Lung microvascular endothelial cell (primary cell): Measurements from ENCODE around the gene NELL1. TPM values are rescaled to one million over a fixed set of nuclear protein-coding genes. Genes with fewer than 3 reads are reported as not detected.

Experiments
- DNase-seq, 2 donors: peaks; one replicate each; pipeline versions ENCODE4 v3.0.0 to v3.0.0-alpha.2; 2010; ENCODE audit warnings: low read depth in 2 of 2
- total RNA-seq: library from RNA; depleted of rRNA; stranded (reverse); fragments of >200 nt; gene quantifications from 2 replicates; pipeline ENCODE4 v1.2.1, GENCODE V29; 2014

The NELL1 gene
- total RNA-seq, 1 donor from 2014 or later, result not detected

GRCh38 chr11:21556926-21557325 lies 887.5 kb downstream of the NELL1 start:
- DNase-seq, result no peak

GRCh38 chr11:21560466-21560975 lies 891.1 kb downstream of the NELL1 start:
- DNase-seq, result no peak

GRCh38 chr11:21561581-21561980 lies 892.2 kb downstream of the NELL1 start:
- DNase-seq, result no peak

GRCh38 chr11:21564095-21564494 lies 894.7 kb downstream of the NELL1 start:
- no peak for DNase-seq

GRCh38 chr11:21564833-21565682 lies 895.7 kb downstream of the NELL1 start:
- no peak for DNase-seq

GRCh38 chr11:21566521-21567117 lies 897.2 kb downstream of the NELL1 start:
- no peak for DNase-seq

GRCh38 chr11:21567645-21568290 lies 898.4 kb downstream of the NELL1 start:
- no peak for DNase-seq

- DNase-seq, result no peak
These were observed 902.8 kb downstream of the NELL1 start for GRCh38 chr11:21572210-21572609.

- DNase-seq, result no peak
These were observed 913.4 kb downstream of the NELL1 start for GRCh38 chr11:21582791-21583190.

- no peak for DNase-seq
These were observed 919.4 kb downstream of the NELL1 start for GRCh38 chr11:21588754-21589153.

GRCh38 chr11:21602699-21603098 lies 933.3 kb downstream of the NELL1 start:
- no peak for DNase-seq

GRCh38 chr11:21603886-21604285 lies 934.5 kb downstream of the NELL1 start:
- DNase-seq, result no peak

- DNase-seq, result no peak
These were observed 935.2 kb downstream of the NELL1 start for GRCh38 chr11:21604564-21604963.

- no peak for DNase-seq
These were observed 942.9 kb downstream of the NELL1 start for GRCh38 chr11:21612326-21612725.

- DNase-seq, result no peak
These were observed 945.6 kb downstream of the NELL1 start for GRCh38 chr11:21614961-21615360.

- no peak for DNase-seq
These were observed 946.6 kb downstream of the NELL1 start for GRCh38 chr11:21615955-21616371.

- no peak for DNase-seq
These were observed 953.2 kb downstream of the NELL1 start for GRCh38 chr11:21622566-21622965.

GRCh38 chr11:21622995-21623394 lies 953.6 kb downstream of the NELL1 start:
- no peak for DNase-seq
